HG03064 (cell line): ENCODE results near the gene CCDC195.

Experiments used
- ATAC-seq: cut with Tn5 transposase; IDR thresholded peaks from one replicate; pipeline ENCODE4 v1.9.1; 2021; ENCODE audit warnings: low read depth; ENCODE audit not compliant: unreplicated experiment

Gene CCDC195

GRCh38 chr2:224716201-224716600 is at the start of gene CCDC195:
Gene CCDC195 (minus strand): TSS chr2:224716365. CDS start chr2:224716365, 0 bp downstream.
- ATAC-seq, result no peak

GRCh38 chr2:224764565-224765236 is 48.5 kb upstream of the CCDC195 start:
- ATAC-seq, result peak; percentile 72

- ATAC-seq, result no peak
Observed at GRCh38 chr2:224757934-224758548, 41.9 kb upstream of the CCDC195 start.

DNA sequence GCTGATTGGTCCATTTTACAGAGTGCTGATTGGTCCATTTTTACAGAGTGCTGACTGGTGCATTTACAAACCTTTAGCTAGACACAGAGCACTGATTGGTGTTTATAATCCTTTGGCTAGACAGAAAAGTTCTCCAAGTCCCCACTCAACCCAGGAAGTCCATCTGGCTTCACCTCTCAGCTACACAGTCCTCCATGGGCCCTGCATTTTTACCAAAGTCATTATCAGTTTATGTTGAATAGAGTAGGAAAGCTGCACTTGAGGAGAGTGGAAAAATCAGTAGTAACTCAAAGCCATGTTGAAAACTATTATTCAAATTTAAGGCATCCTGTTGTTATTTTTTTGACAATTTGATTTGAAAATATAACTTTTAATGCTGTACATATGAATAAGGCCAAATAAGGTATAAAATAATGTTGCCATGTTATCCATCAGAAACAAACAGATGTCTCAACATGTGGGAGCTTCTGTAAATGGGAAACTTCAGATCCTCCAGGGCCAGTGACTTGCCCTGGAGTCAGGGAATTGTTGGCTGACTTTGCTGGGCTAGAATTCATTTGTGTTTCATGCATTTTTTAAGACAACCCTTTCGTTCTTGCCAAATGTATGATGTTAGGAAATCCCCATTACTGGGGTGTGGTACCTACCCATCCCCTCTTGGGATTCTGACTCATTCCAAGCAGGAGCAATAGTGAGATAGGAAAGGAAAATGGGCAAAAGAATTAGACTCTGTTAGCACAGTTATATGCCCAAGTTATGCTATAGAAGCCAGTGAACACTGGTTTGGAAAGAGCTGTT is 37.8 kb upstream of the CCDC195 start:
- no peak for ATAC-seq

- ATAC-seq, result peak; percentile 84
Observed at GRCh38 chr2:224751996-224752698, 36.0 kb upstream of the CCDC195 start.

DNA sequence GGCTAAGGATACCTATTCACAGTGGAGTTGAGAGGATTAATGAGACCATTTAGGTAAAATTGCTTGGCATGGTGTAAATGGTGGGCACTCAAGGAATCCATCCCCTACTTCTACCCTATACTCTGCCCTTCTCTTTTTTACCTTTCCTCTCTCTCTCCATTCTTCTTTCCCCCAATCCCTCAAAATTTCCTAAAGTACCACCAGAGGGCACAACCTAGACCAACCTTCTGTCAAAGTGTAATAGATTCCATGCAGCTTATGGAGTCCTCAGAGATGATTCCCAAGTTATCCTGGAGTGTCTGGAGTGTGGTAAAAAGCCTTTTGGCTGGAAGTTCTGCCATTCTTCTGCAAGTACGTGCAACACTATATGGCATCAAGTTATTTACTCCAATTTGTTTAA is 33.0 kb upstream of the CCDC195 start:
- ATAC-seq, result no peak

- ATAC-seq, result no peak
Observed at GRCh38 chr2:224747765-224748164, 31.6 kb upstream of the CCDC195 start.

DNA sequence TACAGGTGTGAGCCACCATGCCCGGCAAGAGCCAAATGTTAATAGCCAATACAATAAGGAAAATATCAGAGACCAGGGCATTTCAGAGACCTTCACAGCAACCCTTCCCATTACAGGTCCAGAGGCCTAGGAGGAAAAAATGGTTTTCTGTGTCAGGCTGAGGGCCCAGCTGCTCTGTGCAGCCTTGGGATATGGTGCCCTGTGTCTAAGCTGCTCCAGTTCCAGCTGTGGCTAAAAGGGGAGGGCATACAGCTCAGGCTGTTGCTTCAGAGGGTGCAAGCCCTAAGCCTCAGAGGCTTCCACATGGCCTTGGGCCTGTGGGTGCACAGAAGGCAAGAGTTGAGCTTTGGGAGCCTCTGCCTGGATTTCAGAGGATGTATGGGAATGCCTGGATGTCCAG is 20.1 kb upstream of the CCDC195 start:
- no peak for ATAC-seq

GRCh38 chr2:224734949-224735348 is 18.8 kb upstream of the CCDC195 start:
- no peak for ATAC-seq

GRCh38 chr2:224731665-224732064 is 15.5 kb upstream of the CCDC195 start:
- no peak for ATAC-seq

GRCh38 chr2:224729435-224729834 is 13.3 kb upstream of the CCDC195 start:
- ATAC-seq, result no peak

GRCh38 chr2:224724331-224724730 is 8.2 kb upstream of the CCDC195 start:
- ATAC-seq, result no peak

DNA sequence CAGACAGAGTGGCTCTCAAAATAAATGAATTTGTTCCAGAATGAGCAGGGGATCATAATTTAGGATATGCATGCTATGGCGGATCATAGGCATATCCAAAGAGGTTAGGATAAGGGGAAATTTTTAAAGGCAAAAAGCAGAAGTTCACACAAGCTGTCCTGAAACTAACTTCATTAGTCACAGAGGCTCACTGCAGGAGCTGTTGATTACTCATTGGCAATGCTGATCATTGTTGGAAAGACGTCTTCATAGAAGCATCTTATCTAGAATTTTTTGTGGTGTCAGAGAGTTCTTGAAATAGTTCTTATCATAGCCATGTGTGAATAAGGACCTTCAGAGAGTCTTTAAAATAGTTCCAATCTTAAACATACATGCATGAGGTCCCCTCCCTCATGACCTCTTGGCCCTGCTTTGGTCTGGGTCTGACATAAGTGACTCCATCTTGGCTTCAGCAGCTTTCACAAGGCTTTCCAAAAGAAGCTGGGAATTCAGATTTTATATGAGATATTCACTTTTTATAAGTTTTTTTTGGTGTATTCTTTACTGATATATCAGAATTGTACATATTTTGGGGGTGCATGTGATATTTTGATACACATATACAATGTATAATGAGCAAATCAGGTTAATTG is 7.5 kb upstream of the CCDC195 start:
- no peak for ATAC-seq

GRCh38 chr2:224722770-224723169 is 6.6 kb upstream of the CCDC195 start:
- no peak for ATAC-seq

DNA sequence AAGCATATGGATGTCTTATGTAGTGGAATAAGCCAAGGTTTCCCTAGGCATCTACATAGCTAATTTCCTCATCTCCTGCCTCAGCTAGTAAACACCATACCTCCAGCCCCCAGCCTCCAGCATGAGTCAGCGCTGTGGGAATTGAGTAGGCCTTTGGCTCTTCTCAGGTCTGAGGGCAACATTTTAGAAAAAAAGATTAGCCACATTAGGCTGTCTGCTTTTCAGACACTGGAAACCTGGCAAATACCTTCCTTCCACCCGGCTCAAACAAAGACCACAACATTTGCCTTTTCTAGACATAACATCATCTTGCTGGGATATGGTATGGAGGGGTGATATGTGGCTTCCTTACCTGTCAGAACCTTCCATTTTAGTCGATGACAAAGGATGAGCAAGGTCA is 6.1 kb upstream of the CCDC195 start:
- no peak for ATAC-seq

DNA sequence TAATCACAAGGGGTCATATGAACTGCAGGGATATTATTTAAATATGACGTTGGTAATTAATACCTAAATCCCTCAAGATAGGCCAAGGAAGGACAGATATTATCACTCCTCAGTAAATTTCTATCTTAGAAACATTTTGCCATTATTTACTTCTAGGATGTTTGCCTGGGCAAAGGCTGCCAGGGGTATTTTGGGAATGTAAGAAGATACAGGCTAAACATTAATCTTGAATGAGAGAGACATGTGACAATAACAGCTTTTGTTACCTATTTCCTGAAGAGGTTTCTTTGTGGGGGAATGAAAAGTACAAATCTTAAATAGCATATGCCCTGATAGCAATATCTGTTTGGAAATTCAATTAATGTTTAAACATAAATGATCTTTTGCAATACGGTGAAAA is 756 bp upstream of the CCDC195 start:
- ATAC-seq, result no peak

DNA sequence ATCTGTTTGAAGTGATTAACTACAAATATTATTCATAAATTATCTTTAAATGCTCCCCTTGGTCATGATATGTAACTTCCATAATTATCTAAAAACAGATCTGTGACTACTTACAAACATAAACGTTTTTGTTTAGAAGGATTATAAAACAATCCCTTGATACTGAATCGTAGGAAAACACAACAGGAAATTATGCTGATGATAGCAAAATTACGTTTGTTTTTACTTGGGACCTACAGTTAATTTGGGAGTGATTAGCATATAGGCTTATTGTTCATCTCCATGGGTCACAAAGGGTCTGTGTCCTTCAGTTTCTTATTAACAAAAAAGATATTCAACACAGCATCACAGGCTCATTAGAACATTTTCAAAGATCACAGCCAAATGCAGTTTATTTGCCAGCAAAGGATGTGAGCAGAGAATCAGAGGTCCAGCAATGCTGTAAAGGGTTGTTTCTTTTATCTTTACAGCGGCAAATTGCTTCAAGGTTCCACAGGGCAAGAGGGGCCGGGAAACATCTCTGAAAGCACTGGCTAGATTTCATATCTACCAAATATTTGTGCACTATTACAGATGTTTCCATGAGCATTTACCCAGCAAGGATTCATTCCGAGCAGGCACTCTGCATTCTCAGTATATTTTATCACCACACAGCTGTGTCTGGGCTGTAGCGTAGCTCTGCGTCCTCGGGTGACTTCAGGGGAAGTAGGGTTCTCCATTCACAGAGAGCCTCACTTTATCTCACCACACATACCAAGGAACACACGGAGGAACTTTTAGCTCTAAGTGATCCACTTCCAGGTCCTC is 4.1 kb downstream of the CCDC195 start:
- no peak for ATAC-seq

GRCh38 chr2:224711381-224711780 is 4.8 kb downstream of the CCDC195 start:
- no peak for ATAC-seq

GRCh38 chr2:224709301-224709700 is 6.9 kb downstream of the CCDC195 start:
- no peak for ATAC-seq

- no peak for ATAC-seq
Observed at GRCh38 chr2:224694502-224694901, 21.7 kb downstream of the CCDC195 start.
